ENCODE results near the gene TMCO2.

Gene TMCO2

DNA sequence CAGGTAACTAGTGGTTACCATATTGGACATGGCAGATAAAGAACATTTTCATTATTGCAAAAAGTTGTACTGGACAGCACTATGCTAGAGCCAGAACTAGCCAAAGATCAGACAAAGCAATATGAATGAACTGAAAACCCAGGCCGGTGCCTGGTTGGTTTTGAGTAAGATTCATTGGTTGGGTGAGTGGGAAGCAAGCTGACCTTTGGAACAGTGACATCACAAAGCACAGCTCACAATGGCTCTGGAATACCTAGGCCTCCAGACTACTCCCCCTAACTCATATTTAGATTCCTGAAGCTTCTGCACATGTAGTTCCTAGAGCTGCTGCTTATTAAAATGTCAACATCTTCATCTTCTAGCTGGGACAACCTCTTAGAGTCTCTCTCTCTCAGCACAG lies at the start of gene TMCO2:
Gene TMCO2, plus strand, starts transcription at position 283 of the 400 bp plus-strand sequence. Its CDS starts 57 bp downstream, at position 340.
- H4K20me1 ChIP-seq (ENCODE audit: insufficient read depth, low read length): no peaks in the 10 kb centered on the region
- no peak within 1 kb of the TSS for H3K4me3 ChIP-seq (ENCODE audit: low read length)
- H3K4me1 ChIP-seq (ENCODE audit: low read length): no peaks in the 10 kb centered on the region
- H3K27me3 ChIP-seq (ENCODE audit: low read depth, low read length): no peaks in the 10 kb centered on the region
- H2AFZ ChIP-seq (ENCODE audit: low read depth, low read length): no peak within 1 kb of the TSS
- no peak within 1 kb of the TSS for H3K27ac ChIP-seq (ENCODE audit: low read length)
- H3K79me2 ChIP-seq (ENCODE audit: low read length): no peaks in the 10 kb centered on the region
- no peak within 1 kb of the TSS for H3K4me2 ChIP-seq (ENCODE audit: low read length)
- H3K36me3 ChIP-seq (replicated peaks; ENCODE audit: low read depth, low read length): no peaks in the 10 kb centered on the region
- no peak for TF ChIP-seq EZH2phosphoT487 (IDR thresholded peaks at IDR 0.05; ENCODE audit: low read depth)
- TF ChIP-seq, protein P1, sequence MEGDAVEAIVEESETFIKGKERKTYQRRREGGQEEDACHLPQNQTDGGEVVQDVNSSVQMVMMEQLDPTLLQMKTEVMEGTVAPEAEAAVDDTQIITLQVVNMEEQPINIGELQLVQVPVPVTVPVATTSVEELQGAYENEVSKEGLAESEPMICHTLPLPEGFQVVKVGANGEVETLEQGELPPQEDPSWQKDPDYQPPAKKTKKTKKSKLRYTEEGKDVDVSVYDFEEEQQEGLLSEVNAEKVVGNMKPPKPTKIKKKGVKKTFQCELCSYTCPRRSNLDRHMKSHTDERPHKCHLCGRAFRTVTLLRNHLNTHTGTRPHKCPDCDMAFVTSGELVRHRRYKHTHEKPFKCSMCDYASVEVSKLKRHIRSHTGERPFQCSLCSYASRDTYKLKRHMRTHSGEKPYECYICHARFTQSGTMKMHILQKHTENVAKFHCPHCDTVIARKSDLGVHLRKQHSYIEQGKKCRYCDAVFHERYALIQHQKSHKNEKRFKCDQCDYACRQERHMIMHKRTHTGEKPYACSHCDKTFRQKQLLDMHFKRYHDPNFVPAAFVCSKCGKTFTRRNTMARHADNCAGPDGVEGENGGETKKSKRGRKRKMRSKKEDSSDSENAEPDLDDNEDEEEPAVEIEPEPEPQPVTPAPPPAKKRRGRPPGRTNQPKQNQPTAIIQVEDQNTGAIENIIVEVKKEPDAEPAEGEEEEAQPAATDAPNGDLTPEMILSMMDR (IDR thresholded peaks at IDR 0.05; ENCODE audit: low read depth, low read length): no peak
- no peaks in the 10 kb centered on the region for H3K9me3 ChIP-seq (ENCODE audit: insufficient read depth, low read length)
- H3K9ac ChIP-seq (ENCODE audit: low read length): no peak within 1 kb of the TSS

DNA sequence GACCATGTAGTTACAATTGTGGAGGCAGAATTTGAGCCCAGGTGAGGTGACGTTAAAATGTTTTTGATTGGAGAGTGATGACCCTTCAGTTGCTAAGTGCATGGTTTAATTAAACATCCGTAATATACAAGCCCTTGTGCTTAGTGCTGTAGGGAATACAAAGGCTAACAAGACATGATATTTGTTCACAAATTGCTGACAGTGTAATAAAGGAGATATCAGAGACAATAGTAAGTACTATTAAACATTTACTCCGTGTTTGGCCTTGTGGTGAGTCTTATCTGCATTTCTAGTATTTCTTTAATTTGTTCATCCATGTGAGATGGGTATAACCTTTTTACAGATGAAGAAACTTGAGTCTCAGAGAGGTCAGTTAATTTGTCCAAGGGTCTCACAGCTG lies 48.6 kb upstream of the TMCO2 start:
- Histone ChIP-seq H3K36me3 (replicated peaks; ENCODE audit: low read depth, low read length) (peaks cover 5% of the 10 kb centered on the region), H3K79me2 (ENCODE audit: low read length) (no peaks in the 10 kb centered on the region), H3K9me3 (ENCODE audit: insufficient read depth, low read length) (no peaks in the 10 kb centered on the region), H3K4me1 (ENCODE audit: low read length) (no peaks in the 10 kb centered on the region), H3K27ac (ENCODE audit: low read length) (no peak overlapping the region), H3K4me3 (ENCODE audit: low read length) (no peak overlapping the region), H2AFZ (ENCODE audit: low read depth, low read length) (no peak overlapping the region), H3K27me3 (ENCODE audit: low read depth, low read length) (no peaks in the 10 kb centered on the region), H3K4me2 (ENCODE audit: low read length) (no peak overlapping the region), H4K20me1 (ENCODE audit: insufficient read depth, low read length) (peaks cover 6% of the 10 kb centered on the region; the same call in 1 of the 2 replicates), H3K9ac (ENCODE audit: low read length) (no peak overlapping the region)
- TF ChIP-seq, protein P1 (IDR thresholded peaks at IDR 0.05; ENCODE audit: low read depth, low read length): no peak
- no peak for TF ChIP-seq EZH2phosphoT487 (IDR thresholded peaks at IDR 0.05; ENCODE audit: low read depth)

DNA sequence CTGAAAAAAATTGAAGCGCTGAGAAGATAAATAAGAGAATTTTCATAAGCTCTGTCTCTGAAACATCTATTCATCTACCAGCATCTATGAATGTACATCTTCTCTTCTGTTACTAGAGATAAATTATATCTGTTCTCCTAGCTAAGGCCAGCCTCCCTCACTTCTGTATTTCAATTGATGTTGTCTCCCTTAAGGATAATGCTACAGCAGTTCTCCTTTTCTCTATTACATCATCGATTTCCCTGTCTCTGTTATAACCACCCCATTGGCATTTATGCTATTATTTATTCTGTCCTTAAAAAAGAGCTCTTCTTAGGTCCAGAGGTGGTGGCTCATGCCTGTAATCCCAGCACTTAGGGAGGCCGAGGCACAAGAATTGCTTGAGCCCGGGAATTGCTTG lies 42.9 kb upstream of the TMCO2 start:
- Histone ChIP-seq H3K4me1 (ENCODE audit: low read length) (no peaks in the 10 kb centered on the region), H2AFZ (ENCODE audit: low read depth, low read length) (no peak overlapping the region), H3K4me3 (ENCODE audit: low read length) (no peak overlapping the region), H3K36me3 (replicated peaks; ENCODE audit: low read depth, low read length) (no peaks in the 10 kb centered on the region), H3K27me3 (ENCODE audit: low read depth, low read length) (no peaks in the 10 kb centered on the region), H3K9ac (ENCODE audit: low read length) (no peak overlapping the region), H3K4me2 (ENCODE audit: low read length) (no peak overlapping the region), H3K9me3 (ENCODE audit: insufficient read depth, low read length) (no peaks in the 10 kb centered on the region), H3K27ac (ENCODE audit: low read length) (no peak overlapping the region), H4K20me1 (ENCODE audit: insufficient read depth, low read length) (peaks cover 22% of the 10 kb centered on the region), H3K79me2 (ENCODE audit: low read length) (no peaks in the 10 kb centered on the region)
- TF ChIP-seq, protein P1 (IDR thresholded peaks at IDR 0.05; ENCODE audit: low read depth, low read length): no peak
- TF ChIP-seq EZH2phosphoT487 (IDR thresholded peaks at IDR 0.05; ENCODE audit: low read depth): no peak

DNA sequence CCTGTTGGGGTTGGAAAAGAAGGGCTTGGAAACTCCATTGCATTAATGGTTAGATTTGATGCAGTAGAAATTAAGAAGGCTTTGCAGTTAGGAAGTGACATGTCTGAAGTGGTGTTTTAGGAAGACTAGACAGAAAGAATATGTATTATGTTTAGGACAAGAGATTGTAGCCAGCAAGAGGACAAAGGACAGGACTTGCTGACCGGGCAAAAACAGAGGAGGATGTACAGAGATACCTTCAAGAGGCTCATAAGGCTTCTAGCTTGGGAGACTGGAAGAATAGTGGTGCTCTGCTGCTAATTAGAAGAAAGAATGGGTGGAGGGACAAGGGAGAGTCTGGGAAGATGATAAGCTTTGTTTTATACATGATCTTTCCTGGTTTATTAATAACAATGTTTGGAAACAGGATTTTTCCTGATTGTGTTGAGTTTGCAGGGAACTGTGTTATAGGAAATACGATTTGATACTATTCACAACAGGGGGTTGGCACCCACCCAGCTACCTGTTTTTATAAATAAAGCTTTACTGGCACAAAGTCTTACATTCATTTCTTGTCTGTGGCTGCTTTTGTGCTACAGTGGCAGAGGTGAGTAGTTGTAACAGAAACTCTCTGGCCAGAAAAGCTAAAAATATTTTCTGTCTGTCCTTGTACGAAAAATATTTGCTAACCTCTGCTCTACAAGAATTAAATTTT lies 37.1 kb upstream of the TMCO2 start:
- Histone ChIP-seq H3K4me3 (ENCODE audit: low read length) (no peak overlapping the region), H3K79me2 (ENCODE audit: low read length) (0 out of 2 replicates have a peak, but pooled peaks cover 4% of the 10 kb centered on the region), H3K27ac (ENCODE audit: low read length) (no peak overlapping the region), H3K36me3 (replicated peaks; ENCODE audit: low read depth, low read length) (peaks cover 4% of the 10 kb centered on the region), H3K4me1 (ENCODE audit: low read length) (no peaks in the 10 kb centered on the region), H3K9me3 (ENCODE audit: insufficient read depth, low read length) (no peaks in the 10 kb centered on the region), H3K27me3 (ENCODE audit: low read depth, low read length) (no peaks in the 10 kb centered on the region), H4K20me1 (ENCODE audit: insufficient read depth, low read length) (peaks cover 32% of the 10 kb centered on the region), H2AFZ (ENCODE audit: low read depth, low read length) (no peak overlapping the region), H3K4me2 (ENCODE audit: low read length) (no peak overlapping the region), H3K9ac (ENCODE audit: low read length) (no peak overlapping the region)
- no peak for TF ChIP-seq EZH2phosphoT487 (IDR thresholded peaks at IDR 0.05; ENCODE audit: low read depth)
- TF ChIP-seq, protein P1 (IDR thresholded peaks at IDR 0.05; ENCODE audit: low read depth, low read length): no peak

All from OCI-LY3 (cell line).